GM12873 (cell line): ENCODE results near the gene BHLHA15.

Experiments used
- TF ChIP-seq, protein P1 (sequence below): IDR thresholded peaks from 2 replicates; pipeline ENCODE4 v1.5.1; 2012; ENCODE audit warnings: low read depth, mild to moderate bottlenecking, moderate library complexity, low read length, control low read depth; ENCODE audit not compliant: insufficient read depth; ENCODE audit errors: missing control alignments

BHLHA15 gene

DNA sequence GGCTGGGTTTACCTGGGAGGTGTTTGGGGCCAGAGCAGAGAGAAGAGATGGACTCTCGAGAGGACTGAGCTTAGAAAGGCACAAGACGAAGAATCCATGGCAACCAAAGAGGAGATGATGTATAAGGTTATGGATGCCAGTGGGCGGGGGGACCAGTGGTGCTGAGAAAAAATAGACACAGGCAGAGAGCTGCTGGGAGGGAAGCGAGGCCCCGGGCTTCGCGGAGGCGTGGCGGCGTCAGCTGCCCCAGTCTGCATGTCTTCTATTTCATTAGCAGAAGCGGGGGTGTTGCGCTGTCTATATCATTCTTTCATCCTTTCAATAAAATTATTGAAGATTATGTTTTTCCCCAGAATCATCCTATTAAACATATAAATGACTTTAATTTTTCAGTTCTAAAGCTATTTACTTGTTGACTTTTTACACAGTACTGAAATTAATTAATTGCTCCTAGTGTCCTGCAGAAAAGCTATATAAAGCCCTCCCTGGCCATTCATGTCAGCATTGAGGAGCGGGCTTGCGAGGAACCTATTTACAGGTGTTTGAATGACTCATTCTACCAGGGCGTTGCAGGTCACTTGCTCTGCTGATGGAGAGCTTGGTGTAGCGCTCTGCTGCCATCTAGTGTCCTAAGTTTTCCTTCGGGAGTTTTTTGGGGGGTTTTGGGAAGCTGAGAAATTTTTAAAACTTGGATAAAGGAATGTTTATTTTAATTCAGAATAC is 42.9 kb upstream of the BHLHA15 start:
- TF ChIP-seq, protein P1, sequence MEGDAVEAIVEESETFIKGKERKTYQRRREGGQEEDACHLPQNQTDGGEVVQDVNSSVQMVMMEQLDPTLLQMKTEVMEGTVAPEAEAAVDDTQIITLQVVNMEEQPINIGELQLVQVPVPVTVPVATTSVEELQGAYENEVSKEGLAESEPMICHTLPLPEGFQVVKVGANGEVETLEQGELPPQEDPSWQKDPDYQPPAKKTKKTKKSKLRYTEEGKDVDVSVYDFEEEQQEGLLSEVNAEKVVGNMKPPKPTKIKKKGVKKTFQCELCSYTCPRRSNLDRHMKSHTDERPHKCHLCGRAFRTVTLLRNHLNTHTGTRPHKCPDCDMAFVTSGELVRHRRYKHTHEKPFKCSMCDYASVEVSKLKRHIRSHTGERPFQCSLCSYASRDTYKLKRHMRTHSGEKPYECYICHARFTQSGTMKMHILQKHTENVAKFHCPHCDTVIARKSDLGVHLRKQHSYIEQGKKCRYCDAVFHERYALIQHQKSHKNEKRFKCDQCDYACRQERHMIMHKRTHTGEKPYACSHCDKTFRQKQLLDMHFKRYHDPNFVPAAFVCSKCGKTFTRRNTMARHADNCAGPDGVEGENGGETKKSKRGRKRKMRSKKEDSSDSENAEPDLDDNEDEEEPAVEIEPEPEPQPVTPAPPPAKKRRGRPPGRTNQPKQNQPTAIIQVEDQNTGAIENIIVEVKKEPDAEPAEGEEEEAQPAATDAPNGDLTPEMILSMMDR: peak; percentile 61

DNA sequence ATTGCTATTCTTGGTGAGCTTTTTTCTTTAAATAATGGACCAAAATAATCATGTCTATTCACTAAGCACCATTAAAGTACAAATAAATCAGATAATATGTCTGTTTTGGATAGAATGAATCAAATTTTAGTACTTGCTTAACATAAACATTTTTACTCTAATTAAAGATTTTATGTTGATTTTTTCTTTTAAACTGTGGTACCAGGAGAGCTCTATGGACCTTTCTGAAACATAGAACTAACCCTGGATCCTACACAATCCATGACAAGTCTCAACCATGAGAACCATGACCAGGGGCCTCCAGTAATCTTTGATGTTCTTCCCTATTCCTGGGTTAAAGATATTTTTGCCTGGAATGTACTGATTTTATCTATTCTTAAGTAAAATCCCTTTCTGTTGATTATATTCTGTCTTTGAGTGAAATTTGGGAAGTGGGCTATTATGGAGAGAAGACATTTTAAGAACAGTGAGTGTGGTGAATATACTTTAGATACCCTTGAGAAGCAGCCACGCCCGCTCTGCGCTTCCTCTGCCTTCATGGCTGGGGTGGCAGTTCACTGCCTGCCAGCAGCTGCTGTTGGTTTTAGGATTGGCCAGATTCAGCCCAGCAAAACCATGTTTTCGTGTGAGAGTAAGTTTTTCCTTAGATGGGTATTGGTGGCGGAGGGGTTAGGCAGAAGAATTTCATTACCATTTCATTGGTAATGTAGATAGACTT is 42.2 kb upstream of the BHLHA15 start:
- TF ChIP-seq, protein P1: no peak

DNA sequence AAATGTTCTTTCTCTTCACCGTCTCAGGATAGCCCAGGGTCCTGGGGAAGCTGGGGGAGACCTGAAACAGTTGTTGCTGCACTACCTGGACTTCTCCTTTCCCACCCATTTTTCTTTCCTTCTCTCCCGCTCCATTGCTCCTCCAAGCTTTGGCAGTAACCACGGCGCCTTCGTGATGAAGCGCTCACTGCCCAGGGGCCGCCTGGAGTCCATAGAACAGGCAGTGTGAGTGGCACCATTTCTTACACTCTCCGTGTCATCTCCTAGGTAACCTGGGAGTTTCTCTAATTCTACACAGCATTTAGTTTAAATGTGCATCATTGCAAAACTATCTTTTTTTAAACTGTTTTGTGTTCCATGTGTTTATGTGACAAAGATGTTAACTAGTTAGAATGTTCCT is 40.3 kb upstream of the BHLHA15 start:
- TF ChIP-seq, protein P1: no peak

DNA sequence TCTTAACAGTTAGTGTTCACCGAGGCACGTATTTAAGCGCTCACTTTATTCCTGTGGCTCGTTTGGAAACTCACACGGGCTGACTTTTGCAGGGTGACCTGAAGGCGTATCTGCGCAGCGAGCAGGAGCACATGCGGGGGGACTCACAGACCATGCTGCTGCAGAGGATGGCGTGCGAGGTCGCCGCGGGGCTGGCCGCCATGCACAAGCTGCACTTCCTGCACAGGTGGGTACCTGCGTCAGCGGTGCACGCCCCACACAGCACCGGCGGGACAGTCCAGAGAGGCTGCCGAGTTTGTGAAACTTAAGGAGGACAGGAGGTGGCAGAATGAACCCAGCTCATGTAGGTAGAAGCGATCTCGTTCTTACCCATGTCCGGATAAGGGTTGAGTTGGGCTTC is 39.8 kb upstream of the BHLHA15 start:
- TF ChIP-seq, protein P1: no peak

DNA sequence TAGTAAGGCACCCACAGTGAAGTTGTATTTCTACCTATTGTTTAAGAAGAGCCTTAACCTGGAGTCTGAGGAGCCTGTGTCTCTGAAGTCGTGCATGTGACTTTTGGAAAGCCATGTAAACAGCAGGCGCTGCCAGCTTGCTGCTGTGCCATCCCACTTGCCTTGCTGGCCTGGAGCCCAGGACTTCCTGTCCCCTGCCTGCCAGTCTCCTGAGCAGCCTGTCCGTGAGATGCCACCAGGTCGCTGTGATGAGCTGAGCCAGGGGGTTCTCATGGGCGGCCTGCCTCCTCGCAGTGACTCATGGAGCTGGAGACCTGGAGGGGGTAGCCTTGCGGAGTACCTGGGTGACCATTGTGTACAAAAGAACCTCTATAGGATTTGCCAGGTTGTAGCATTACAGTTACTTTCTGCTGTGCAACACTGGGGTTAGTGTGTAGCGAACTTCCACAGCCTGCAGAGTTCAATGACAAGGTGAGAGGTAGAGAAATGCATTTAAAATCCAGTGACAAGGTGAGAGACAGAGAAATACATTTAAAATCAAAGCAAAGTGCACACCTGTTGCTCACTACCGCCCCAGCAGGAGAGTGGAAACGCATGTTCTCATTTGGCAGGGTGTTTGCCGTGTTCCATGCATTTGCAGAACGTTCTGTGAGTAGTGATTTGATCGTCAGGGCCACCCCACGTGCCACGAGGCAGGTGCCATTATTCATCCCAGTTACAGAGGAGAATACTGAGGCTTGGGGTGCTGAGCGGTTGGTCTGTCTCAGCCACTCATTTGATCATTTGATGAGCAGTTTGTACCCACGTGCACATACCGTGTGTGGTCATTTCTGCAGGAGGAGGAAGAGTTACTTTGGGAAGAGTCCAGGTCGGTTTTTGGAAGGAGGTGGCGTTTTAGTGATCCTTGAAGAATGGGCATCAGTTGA is 36.6 kb upstream of the BHLHA15 start:
- TF ChIP-seq, protein P1: no peak

DNA sequence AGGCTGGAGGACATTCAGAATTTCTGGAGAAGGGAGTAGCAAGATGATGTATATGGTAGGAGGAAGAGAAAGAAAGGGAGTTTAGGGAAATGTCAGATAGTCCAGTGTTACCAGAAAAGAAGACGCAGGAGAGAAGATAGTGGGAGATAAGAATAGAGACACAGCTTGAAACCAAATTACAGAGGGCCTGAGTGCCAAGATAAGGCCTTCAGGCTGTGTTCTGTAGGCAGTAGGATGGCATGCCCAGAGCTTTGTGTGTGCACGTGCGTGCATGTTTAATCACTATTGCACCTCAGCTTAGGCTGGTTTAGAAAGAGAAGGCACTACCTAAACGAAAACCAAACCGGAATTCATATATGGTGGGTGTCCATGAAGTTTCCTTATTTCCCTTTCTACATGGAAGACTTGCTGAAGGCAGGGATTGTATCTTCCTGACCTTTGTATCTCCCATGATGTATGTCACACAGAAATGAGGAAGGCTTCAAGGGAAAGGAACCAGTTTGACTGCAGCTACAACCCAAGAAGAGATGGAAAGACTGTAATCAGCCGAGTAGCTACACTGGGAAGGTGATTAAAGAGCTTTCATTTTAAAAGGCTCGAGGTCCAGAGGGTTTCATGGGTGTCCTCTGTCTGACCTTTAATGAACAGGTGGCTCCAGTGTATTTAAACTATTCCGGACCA is 35.8 kb upstream of the BHLHA15 start:
- TF ChIP-seq, protein P1: no peak
